ENCODE results near the gene UGT1A9.

Gene UGT1A9

GRCh38 chr2:233817361-233817911 lies 145.7 kb downstream of the UGT1A9 start:
- no peak for DNase-seq (ENCODE audit: low read depth, low spot score)

GRCh38 chr2:233817995-233818638 lies 146.4 kb downstream of the UGT1A9 start:
- DNase-seq (ENCODE audit: low read depth, low spot score) = no peak

GRCh38 chr2:233818639-233819621 lies 147.2 kb downstream of the UGT1A9 start:
- no peak for DNase-seq (ENCODE audit: low read depth, low spot score)

GRCh38 chr2:233819884-233820773 lies 148.4 kb downstream of the UGT1A9 start:
- no peak for DNase-seq (ENCODE audit: low read depth, low spot score)

- DNase-seq (ENCODE audit: low read depth, low spot score) = no peak
Measured at GRCh38 chr2:233820774-233821105, 149.0 kb downstream of the UGT1A9 start.

- DNase-seq (ENCODE audit: low read depth, low spot score) = no peak
Measured at GRCh38 chr2:233821196-233821595, 149.5 kb downstream of the UGT1A9 start.

- no peak for DNase-seq (ENCODE audit: low read depth, low spot score)
Measured at GRCh38 chr2:233821709-233822100, 150.0 kb downstream of the UGT1A9 start.

- DNase-seq (ENCODE audit: low read depth, low spot score) = no peak
Measured at GRCh38 chr2:233822101-233822771, 150.5 kb downstream of the UGT1A9 start.

Data from ELF-1 (cell line).